ENCODE results near the gene SESTD1.
"Not testable (repeated sequence)": the region's sequence is repeated elsewhere in the genome, so short reads cannot be mapped to it uniquely, and the experiment has no call there.

SESTD1 gene

DNA sequence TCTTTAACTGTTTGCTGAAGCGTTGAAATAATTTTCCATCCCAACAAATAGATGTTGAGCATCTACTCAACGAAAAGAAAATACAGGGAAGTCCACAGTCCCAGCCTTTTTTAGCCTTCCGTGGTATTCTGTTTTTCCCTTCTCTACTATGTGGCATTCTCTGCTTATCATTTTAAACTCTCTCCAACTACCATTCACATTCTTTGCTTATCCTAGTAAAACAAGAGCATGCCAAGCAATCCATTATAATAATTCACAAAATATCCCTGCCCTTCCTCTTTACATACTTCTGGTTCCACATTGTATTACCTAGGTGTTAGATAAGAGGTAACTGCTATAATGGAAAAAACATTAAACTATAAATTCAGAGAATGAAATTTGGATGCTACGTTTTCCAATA, 1.6 kb upstream of the SESTD1 start:
- no peak for DNase-seq

DNA sequence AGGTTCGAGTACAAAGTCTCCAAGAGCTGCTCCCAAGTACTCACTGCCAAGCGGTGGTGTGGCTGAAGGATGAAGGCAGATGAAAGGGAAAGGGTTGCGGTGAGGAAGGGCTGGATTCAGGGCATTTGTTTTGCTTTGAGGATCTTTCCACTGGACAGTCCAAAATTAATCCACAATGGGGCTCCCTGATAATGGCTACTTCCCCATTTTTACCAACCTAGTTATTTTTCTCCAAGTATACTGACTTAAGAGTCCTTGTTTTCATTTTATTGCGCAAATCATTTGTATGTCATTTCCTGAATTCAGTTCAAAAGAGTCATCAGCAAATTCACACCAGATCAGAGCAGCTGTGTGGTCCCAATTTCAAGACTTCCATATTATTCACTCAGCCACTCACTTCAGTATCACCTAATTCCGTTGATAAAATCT, 464 bp upstream of the SESTD1 start:
- DNase-seq: no peak

DNA sequence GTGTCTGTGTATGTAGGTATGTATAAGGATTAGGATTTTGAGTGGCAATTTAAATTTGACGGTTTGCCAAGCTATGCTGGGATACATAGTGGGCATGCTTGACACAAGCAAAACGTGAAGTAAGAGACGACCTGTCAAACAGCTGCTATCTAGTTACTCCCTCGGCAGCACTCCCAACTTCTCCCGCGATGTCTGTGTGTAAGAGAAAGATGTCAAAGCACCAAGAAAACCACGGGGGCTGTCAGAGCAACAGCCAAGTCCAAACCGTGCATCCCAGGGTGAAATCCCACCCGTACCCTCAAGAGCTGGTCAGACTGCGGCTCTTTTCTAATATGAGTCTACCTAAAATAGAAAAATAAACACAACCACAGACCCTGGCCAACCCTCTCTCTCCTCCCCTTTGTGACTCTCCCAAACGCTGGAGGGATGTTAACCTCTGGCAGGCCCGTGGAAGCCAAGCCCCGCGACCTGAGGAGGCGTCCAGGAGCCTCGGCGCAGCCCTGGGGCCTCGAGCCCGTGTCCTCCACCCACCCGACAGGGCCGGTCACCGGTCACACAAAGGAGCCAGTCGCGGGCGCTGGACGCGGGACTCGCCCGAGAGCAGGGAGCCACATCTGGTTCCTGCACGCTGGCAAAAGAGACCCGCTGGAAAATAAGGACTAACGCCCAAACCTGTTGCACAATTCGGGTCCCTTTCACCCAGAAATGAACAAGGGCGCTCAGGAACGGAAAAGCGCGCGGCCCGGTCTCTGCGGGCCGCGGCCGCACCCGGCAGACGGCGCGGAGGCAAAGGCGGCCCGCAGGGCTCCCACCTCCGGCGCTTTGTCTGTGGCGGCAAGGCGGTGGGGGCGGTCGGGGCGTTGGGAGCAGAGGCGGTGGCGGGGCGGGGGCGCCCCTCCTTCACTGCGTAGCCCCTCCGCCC, 925 bp downstream of the SESTD1 start:
- DNase-seq: peak; percentile 16

DNA sequence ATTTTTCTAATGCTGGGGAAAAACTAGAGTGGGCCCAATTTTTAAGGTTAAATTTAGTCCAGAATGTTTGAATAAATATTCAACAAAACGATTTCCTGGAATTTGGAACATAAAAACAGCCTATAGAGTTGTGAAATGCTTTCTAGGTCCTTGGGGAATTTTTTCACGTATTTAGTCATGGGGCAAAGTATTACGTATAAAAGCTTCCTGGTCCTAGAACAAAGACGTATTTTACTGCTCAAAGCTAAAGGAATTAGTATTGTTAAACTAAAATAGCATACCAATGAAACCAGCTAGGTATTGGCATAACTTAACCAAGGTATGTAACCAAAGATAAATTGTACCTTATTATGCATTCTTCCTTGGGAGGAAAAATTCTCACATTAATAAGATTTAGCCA, 1.6 kb downstream of the SESTD1 start:
- DNase-seq: no peak

DNA sequence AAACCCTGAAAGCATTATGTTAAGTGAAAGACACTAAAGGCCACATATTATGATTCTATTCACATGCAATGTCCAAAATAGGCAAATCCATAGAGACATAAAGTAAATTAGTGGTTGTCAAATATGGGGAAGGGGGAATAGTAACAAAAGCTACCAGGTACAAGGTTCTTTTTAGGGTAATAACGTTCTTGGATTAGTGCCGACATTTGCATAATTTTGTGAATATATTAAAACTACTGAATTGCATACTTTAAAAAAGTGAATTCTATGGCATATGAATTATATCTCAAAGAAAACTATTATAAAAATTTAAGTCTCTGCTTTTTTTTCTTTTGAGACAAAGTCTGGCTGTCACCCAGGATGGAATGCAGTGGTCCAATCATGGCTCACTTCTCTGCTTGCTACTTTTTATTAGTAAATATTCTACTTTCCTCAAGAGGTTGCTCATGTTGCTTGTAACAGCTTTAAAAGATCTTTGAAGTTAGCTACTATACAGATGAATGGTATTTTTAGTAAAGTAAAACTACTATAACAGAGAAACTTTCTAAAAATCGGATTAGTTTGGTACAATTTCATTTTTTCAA, 2.5 kb downstream of the SESTD1 start:
- DNase-seq: no peak

DNA sequence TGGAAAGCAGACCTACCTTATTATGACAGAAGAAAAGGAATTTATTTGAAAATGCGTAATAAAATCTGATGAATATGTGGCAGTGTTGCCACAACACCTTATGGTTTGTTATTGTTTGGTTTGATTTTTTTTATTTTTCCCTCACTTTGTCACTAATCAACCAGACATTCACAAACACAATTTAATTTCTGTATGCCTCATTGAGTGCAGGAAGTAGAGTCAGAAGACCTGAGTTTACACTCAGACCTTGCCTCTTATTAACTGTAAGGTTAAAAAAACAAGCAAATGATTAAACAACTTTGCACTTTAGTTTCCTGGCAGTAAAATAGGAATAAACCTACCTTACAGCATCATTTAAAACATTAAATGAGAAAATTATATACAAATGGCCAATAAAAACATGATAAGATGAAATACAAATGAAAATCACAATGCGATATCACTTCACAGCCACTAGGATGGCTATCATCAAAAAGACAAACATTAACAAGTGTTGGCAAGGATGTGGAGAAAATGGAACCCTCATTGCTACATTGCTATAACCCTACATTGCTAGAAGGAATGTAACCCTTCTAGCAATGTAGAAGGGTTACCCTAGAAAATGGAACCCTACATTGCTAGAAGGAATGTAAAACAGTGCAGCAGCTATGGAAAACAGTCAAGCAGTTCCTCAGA, 3.3 kb downstream of the SESTD1 start:
- no peak for DNase-seq

DNA sequence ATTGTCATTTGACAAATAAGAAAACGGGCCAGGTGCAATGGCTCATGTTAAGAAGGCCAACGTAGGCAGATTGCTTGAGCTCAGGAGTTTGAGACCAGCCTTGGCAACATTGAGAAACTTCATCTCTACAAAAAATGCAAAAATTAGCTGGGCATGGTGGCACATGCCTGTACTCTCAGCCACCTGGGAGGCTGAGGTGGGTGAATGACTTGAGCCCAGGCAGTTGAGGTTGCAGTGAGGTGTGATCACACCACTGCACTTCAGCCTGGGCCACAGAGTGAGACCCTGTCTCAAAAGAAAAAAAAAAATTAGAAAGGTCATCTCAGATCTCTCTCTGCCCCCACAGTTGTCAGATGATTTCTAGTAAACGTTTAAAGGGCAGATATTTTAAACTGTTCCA, 4.4 kb downstream of the SESTD1 start:
- no peak for DNase-seq

DNA sequence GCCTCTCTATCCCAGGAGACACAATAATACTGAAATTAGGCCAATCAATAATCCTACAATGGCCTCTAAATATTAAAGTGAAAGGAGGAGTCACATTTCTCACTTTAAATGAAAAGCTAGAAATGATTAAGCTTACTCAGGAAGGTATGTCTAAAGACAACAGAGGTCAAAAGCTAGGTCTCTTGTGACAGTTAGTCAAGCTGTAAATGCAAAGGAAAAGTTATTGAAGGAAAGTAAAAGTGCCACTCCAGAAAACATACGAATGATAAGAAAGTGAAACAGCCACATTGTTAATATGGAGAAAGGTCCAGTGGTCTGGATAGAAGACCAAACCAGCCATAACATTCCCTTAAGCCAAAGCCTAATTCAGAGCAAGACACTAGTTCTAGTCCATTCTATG, 9.5 kb downstream of the SESTD1 start:
- DNase-seq: no peak

DNA sequence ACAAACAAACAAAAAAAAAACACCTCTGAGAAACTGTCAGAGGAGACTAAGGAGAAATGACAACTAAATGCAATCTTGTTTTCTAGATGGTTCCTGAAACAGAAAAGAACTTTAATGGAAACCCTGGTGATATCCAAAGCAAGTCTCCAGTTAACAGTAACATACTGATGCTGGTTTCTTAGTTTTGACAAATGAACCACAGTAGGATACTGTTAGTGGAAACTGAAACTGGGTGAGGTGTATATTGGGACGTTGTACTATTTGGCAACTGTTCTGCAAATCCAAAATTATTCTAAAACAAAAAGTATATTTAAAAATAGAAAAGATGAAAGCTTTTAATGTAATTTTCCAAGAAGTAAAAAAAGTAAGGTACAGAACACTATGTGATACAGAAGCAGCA, 11.4 kb downstream of the SESTD1 start:
- no peak for DNase-seq

DNA sequence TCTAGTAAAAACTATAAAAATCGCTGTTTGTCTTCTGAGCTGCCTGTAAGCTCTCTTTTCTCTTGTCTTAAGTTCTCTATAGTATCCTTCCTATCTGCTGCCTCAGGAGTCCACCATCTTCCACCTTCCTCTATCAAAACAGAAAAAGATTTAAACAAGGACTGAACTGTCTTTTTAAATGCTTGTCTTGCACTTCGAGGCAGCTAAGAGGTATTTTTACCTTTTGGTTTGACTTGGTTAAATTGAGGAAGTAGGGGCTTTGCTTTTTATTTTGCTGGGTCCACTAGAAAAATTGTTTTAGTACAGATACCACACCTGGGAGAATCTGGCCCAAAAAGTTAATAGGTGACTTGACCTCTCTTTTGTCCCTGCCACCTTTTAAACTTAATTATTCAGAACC, 12.2 kb downstream of the SESTD1 start:
- DNase-seq: no peak

DNA sequence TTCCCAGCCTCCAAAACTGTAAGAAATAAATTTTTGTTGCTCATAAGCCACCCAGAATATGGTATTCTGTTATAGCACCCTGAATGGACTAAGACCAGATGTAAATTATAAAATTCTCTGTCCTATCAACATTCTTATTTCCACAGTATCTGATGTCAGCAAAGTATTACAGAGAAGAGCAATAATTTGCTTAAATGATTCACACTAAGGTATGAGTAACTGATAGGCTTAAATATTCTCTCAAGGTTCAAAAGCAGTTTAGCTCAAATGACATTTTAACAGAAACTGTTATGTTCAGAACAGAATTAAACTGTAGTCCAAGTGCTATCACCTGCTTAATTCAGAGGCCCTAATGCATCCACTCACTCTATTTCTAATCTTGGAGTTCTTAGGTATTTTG, 12.8 kb downstream of the SESTD1 start:
- DNase-seq: no peak

DNA sequence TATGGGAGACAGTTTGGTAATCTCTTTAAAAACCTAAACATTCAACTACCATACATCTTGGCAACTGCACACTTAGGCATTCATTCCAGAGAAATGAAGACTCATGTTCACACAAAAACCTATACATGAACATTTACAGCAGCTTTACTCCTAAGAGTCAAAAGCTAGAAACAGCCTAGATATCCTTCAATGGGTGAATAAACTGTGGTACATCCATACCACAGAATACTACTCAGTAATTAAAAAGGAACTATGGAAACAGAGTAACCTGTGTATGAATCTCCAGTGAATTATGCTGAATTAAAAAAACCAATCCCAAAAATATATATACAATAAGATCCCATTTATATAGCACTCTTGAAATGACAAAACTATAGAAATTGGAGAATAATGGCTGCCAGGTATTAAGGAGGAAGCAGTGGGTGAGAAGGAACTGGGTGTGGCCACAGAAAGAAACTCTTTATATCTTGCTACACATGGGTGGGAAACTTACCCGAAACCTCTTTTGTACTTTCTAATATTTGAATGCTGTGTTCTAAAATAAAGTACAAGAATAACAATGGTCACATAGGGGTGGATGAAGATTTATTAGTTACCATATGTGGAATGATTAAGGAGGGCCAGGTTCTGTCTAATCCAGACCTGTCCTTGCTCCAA, 13.7 kb downstream of the SESTD1 start:
- DNase-seq: no peak

DNA sequence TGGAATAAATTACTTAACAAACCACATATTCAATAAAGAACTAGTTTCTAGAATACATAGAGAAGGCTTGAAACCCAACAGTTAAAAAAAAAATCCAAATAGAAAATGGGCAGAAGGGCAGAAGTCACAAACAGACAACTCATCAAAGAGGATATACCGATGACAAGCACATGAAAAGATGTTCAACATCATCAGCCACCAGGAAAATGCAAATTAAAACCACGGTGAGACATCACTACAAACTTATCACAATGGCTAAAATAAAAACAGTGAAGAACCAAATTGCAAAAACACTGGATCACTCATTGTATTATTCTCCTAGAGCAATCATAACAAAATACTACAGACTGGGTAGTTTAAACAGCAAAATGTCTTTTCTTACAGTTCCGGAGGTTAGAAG, 14.5 kb downstream of the SESTD1 start:
- no peak for DNase-seq

DNA sequence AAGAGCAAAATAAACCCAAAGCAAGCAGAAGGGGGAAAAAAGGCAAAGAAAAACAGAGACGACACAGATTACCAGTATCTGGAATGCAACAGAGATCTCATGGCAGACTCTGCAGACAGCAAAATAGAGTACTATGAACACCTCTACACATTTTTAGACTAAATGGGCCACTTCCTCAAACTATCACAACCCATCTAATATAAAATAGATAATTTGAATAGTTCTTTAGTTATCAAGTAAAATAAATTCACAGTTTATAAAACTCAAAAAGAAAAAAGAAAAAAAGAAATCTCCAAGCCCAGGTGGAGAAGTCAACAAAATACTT, 16.6 kb downstream of the SESTD1 start:
- DNase-seq: no peak

DNA sequence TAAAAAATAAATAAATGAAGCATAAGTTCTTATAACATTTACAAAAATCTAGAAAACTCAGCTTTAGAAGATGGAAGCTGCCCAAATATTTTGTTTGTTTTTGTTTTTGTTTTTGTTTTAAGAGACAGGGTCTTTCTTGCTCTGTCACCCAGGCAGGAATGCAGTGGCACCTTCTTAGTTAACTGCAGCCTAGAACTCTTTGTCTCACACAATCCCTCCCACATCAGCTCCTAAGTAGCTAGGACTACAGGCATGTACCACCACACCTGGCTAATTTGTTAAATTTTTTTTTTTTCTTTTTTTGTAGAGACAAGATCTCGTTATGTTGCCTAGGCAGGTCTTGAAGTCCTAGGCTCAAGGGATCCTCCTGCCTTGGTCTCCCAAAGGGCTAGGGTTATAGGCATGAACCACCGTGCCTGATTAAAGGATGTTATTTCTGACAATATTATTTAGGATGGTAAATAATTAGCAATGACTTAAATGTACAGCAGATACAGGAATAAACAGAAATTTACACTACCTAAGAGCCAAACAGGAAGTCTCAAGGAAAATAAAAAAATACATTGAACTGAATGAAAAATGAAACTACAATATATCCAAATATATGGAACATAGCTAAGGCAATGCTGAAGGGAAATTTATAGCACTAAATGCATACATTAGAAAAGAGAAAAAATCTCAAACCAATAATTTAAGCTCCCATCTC, 17.2 kb downstream of the SESTD1 start:
- no peak for DNase-seq

DNA sequence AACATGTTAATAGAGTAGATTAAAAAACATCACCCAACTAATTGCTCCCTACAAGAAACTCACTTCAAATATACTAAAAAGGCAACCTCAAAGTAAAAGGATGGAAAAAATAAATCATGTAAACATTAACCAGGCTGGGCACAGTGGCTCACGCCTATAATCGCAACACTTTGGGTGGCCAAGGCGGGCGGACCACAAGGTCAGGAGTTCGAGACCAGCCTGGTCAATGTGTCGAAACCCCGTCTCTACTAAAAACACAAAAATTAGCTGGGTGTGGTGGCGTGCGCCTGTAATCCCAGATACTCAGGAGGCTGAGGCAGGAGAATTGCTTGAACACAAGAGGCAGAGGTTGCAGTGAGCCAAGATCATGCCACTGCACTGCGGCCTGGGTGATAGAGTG, 18.8 kb downstream of the SESTD1 start:
- not testable (repeated sequence) for DNase-seq

DNA sequence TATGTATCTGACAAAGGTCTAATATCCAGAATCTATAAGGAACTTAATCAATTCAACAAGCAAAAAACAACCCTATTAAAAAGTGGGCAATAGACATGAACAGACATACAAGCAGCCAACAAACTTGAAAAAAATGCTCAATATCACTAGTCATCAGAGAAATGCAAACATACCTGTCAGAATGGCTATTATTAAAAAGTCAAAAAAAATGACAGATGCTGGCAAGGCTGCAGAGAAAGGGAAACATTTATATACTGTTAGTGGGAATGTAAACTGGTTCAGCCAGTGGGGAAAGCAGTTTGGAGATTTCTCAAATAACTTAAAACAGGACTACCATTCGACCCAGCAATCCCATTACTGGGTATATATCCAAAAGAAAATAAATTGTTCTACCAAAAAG, 21.6 kb downstream of the SESTD1 start:
- DNase-seq: no peak

DNA sequence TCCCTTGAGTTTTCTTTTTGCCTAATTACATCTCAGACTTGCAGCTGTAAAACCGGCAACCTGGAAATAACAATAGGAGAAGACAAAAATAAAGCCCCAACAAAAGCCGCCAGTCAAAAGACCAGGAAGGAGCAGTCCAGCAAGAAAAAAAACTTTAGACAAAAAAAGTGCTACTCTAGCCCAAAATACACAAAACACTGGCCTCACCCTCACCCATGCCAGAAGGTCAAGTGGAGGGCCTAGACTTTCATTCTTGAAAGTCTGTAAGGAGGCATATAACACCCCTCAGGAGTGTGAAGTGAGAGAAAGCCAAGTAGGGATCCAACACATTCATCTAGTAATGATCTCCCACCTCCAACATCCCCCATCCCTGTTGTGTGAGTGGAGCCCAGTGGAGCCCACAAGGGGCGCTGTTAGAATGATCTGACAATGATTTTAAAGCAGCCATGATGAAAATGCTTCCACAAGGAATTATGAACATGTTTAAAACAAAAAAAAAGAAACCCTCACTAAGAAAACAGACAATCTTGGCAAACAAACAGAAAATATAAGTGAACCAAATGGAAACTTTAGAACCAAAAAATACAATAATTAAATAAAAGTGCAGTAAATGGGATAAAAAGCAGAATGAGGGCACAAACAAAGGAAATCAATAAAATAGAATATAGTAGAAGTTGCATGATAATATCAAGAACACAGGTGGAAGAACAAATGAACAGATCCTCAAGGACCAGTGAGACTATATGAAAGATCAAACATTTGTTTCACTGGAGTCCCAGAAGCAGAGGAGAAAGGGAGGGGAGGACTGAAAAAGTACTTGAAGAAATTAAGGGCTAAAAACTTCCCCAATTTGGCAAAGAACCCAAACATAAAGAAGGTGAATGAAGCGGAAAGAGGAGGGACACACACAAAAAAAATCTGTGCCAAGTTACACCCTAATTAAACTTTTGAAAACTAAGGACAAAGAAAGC, 23.9 kb downstream of the SESTD1 start:
- DNase-seq: no peak

DNA sequence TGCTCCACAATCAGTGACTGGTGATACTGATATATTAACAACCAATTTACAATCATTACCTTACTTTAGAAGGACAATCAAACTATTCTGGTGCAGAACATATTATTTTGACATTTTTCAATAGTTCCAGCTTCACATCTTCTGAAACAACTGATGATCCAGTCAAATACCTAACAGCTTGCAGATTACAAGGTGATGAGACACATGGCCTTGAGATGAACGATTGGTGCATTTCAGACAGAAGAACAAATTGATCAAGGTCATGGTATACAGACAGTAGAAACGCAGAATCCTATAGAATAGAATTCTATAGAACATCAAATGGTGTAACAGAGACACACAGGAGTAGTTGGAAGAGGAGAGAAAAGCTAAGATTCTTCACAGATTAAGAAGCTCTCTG, 24.8 kb downstream of the SESTD1 start:
- no peak for DNase-seq

DNA sequence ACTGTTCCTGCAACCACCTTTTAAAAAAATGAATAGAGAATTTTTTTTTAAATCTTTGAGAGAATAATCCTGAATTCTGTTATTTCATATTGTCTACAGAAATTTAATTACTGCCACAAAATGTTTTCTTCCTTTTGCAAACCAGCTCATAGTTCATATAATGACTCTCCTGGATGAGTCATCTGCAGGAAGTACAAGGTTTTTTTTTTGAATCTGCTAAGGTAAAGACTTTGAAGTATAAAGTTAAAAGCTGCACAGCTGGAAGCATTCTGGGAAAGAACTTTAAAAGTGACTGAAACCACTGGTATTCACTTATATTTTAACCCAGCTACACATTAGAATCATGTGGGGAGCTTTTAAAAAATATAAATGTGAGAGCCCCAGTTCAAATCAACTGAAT, 25.4 kb downstream of the SESTD1 start:
- no peak for DNase-seq

DNA sequence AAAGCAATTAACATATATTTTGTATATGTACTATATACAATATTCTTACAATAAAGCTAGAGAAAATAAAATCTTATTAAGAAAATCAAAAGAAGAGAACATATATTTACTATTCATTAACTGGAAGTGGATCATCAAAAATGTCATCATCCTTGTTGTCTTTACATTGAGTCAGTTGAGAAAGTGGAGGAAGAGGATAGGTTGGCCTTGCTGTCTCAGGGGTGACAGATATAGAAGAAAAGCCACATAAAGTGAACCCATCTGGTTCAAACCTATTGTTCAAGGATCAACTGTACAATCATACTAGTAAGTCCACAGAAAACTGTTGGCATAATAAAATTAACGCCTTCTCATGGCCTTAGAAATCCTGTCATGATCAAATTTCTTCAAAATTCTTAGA, 26.6 kb downstream of the SESTD1 start:
- DNase-seq: no peak

Data from activated CD4-positive, alpha-beta T cell treated with anti-CD3 and anti-CD28 coated beads, Interleukin-2, amount 50 U/mL, for 1 hour (primary cell).